Panc1 (cell line): Measurements from ENCODE around the gene RPP14. TPM values are rescaled to one million over a fixed set of nuclear protein-coding genes. Genes with fewer than 3 reads are reported as not detected.

ENCODE experiments used
- ATAC-seq: fragments of 200-7000 bp; cut with Tn5 transposase; 2 replicates; pipeline ENCODE4 v1.9.1; 2020; ENCODE audit warnings: mild to moderate bottlenecking, moderate library complexity
- BruUV-seq: library from RNA; stranded (reverse); fragments of 400-500 nt; replicated peaks from 2 replicates; lab custom pipeline; 2021; lab: Mats Ljungman, UMichigan
- CTCF ChIA-PET: fragments of 300-600 bp; sonication (Branson Sonifier 250); formaldehyde crosslinking; loops from one replicate; lab custom pipeline; 2022; ENCODE audit warnings: antibody characterized with exemption; lab: Charles Lee
- POLR2A ChIA-PET: fragments of 300-600 bp; sonication (Branson Sonifier 250); formaldehyde crosslinking; loops from one replicate; lab custom pipeline; 2022; ENCODE audit warnings: antibody characterized with exemption; lab: Charles Lee
- DNase-seq: peaks from one replicate; pipeline ENCODE4 v3.0.0-alpha.2; 2010; ENCODE audit warnings: low read depth, low spot score
- H3K27ac ChIP-seq: 2 replicates; pipeline ENCODE4 v1.5.1; 2011; ENCODE audit warnings: mild to moderate bottlenecking, low read length, inconsistent platforms
- H3K27me3 ChIP-seq: fragments of 200-500 bp; sonication (Bioruptor generic); 2 replicates; pipeline ENCODE4 v1.6.0; 2014; ENCODE audit warnings: low read length, inconsistent platforms; ENCODE audit not compliant: control insufficient read depth, insufficient read depth
- H3K36me3 ChIP-seq: fragments of 200-500 bp; sonication (Bioruptor generic); 2 replicates; pipeline ENCODE4 v1.5.1; 2014; ENCODE audit warnings: inconsistent platforms, mild to moderate bottlenecking, low read length, moderate library complexity; ENCODE audit not compliant: control insufficient read depth, insufficient read depth
- H3K4me1 ChIP-seq: 2 replicates; pipeline ENCODE4 v1.5.1; 2011; ENCODE audit warnings: inconsistent platforms, mild to moderate bottlenecking, low read length, moderate library complexity; ENCODE audit not compliant: control insufficient read depth, insufficient read depth
- H3K4me3 ChIP-seq, 2 experiments: 2 replicates each; pipeline ENCODE4 v1.5.1; 2011 to 2012; ENCODE audit warnings: low read depth in 2 of 2, low read length in 2 of 2, mild to moderate bottlenecking in 2 of 2, inconsistent platforms in 1 of 2, moderate library complexity in 1 of 2
- H3K9me3 ChIP-seq: fragments of 200-500 bp; sonication (Bioruptor generic); 2 replicates; pipeline ENCODE4 v1.5.1; 2014; ENCODE audit warnings: low read depth, mild to moderate bottlenecking, inconsistent platforms, low read length, moderate library complexity; ENCODE audit not compliant: control insufficient read depth, insufficient read depth
- POLR2AphosphoS5 ChIP-seq: IDR thresholded peaks from 2 replicates; pipeline ENCODE4 v1.6.1; 2012; ENCODE audit warnings: mild to moderate bottlenecking, low read depth, low read length, moderate library complexity
- SIN3A ChIP-seq: IDR thresholded peaks from 2 replicates; pipeline ENCODE4 v1.6.1; 2012; ENCODE audit warnings: low read depth, mild to moderate bottlenecking, low read length, moderate library complexity, borderline replicate concordance; ENCODE audit not compliant: insufficient read depth
- TCF7L2 ChIP-seq: IDR thresholded peaks from 2 replicates; pipeline ENCODE4 v1.6.1; 2011; ENCODE audit warnings: mild to moderate bottlenecking, low read depth, low read length, inconsistent platforms
- in situ Hi-C: cut with HindIII; loops from 2 replicates; pipeline ENCODE4 v1.10.0; 2016; ENCODE audit warnings: low sequenced_read_pairs, low pct_unique_long_range_greater_than_20kb
- intact Hi-C: fragments of 100-400 bp; cut with micrococcal nuclease; formaldehyde crosslinking; loops from one replicate; pipeline ENCODE4 v1.10.0; 2022; ENCODE audit not compliant: unreplicated experiment
- total RNA-seq: library from RNA; stranded (reverse); gene quantifications from one replicate; pipeline ENCODE4 v1.2.1, GENCODE V29; 2021; ENCODE audit not compliant: unreplicated experiment
- TF ChIP-seq, protein P1 (sequence below): fragments of 450-650 bp; IDR thresholded peaks from 2 replicates; pipeline ENCODE4 v1.5.1; 2017; ENCODE audit warnings: mild to moderate bottlenecking
- TF ChIP-seq, protein P2 (sequence below), 2 experiments: IDR thresholded peaks; 2 replicates each; pipeline ENCODE4 v1.6.1; 2011 to 2012; ENCODE audit warnings: low read depth in 2 of 2, control low read depth in 1 of 2, low read length in 1 of 2, mild to moderate bottlenecking in 1 of 2, moderate library complexity in 1 of 2; ENCODE audit not compliant: insufficient read depth in 1 of 2

Gene RPP14
- total RNA-seq, 1 experiment from 2014 or later = 16.4 TPM

DNA sequence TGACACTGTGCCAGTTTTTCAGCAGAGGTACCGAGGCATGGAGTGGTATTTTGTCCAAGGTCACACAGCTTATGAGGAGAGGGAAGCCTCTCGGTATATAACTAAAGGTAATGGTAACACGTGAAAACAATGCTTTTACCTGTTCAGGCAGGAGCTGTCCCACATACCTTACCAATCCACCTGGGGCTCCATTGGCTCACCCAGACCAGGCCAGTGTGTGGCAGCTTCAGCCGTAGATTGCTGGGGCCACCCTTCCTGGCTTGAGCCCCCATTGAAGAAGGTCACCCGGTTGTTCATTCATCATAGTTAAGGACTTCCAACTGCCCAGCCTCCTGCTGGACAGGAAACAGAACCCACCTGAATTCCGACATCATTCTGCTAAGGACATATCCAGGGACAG lies 9.2 kb upstream of the RPP14 start:
- no peak overlapping the region for H3K4me3 ChIP-seq
- intact Hi-C loops = no loop called here
- peaks cover 3% of the 10 kb centered on the region; the same call in 1 of the 2 replicates for H3K9me3 ChIP-seq
- ChIA-PET POLR2A (no interaction called here), CTCF (no interaction called here)
- DNase-seq (no peak), ATAC-seq (0 out of 2 replicates have a peak, but pooled peaks have one; percentile 6)
- in situ Hi-C loops = no loop called here
- H3K36me3 ChIP-seq = no peaks in the 10 kb centered on the region
- H3K27ac ChIP-seq = no peak overlapping the region
- no peaks in the 10 kb centered on the region for H3K27me3 ChIP-seq
- BruUV-seq = no TSS peak
- no peaks in the 10 kb centered on the region for H3K4me1 ChIP-seq
- no peak for TF ChIP-seq SIN3A
- TF ChIP-seq POLR2AphosphoS5 = no peak
- TF ChIP-seq, protein P1, sequence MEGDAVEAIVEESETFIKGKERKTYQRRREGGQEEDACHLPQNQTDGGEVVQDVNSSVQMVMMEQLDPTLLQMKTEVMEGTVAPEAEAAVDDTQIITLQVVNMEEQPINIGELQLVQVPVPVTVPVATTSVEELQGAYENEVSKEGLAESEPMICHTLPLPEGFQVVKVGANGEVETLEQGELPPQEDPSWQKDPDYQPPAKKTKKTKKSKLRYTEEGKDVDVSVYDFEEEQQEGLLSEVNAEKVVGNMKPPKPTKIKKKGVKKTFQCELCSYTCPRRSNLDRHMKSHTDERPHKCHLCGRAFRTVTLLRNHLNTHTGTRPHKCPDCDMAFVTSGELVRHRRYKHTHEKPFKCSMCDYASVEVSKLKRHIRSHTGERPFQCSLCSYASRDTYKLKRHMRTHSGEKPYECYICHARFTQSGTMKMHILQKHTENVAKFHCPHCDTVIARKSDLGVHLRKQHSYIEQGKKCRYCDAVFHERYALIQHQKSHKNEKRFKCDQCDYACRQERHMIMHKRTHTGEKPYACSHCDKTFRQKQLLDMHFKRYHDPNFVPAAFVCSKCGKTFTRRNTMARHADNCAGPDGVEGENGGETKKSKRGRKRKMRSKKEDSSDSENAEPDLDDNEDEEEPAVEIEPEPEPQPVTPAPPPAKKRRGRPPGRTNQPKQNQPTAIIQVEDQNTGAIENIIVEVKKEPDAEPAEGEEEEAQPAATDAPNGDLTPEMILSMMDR = no peak

DNA sequence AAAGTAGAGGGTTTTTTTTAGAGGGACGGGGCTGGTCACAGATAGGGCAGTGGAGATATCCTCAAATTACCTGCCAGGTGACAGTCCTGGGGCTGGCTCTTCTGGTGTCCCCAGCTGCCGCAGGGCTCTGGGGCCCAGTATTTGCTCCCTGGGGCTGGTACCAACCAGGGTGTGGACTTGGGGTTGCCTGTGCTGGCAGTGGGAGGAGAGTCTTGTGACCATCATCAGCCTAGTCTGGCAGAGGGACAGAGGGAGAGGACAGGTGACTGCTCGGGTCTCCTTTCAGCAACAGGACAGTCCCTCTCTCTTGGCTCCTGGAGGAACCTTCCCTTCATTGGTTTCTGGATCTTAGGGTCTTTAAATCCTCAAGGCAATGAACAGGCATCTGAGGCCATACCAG lies 7.9 kb upstream of the RPP14 start:
- TF ChIP-seq SIN3A (no peak), POLR2AphosphoS5 (no peak), TCF7L2 (no peak)
- TF ChIP-seq, protein P2, sequence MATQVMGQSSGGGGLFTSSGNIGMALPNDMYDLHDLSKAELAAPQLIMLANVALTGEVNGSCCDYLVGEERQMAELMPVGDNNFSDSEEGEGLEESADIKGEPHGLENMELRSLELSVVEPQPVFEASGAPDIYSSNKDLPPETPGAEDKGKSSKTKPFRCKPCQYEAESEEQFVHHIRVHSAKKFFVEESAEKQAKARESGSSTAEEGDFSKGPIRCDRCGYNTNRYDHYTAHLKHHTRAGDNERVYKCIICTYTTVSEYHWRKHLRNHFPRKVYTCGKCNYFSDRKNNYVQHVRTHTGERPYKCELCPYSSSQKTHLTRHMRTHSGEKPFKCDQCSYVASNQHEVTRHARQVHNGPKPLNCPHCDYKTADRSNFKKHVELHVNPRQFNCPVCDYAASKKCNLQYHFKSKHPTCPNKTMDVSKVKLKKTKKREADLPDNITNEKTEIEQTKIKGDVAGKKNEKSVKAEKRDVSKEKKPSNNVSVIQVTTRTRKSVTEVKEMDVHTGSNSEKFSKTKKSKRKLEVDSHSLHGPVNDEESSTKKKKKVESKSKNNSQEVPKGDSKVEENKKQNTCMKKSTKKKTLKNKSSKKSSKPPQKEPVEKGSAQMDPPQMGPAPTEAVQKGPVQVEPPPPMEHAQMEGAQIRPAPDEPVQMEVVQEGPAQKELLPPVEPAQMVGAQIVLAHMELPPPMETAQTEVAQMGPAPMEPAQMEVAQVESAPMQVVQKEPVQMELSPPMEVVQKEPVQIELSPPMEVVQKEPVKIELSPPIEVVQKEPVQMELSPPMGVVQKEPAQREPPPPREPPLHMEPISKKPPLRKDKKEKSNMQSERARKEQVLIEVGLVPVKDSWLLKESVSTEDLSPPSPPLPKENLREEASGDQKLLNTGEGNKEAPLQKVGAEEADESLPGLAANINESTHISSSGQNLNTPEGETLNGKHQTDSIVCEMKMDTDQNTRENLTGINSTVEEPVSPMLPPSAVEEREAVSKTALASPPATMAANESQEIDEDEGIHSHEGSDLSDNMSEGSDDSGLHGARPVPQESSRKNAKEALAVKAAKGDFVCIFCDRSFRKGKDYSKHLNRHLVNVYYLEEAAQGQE (IDR thresholded peaks at IDR 0.05; ENCODE audit: insufficient read depth in 1 of 2, low read depth in 2 of 2, low read length in 1 of 2) = no peak
- TF ChIP-seq, protein P1 = no peak
- ATAC-seq (no peak), DNase-seq (no peak)
- BruUV-seq = no TSS peak
- no peak overlapping the region for H3K4me3 ChIP-seq
- H3K4me1 ChIP-seq = no peaks in the 10 kb centered on the region
- no peaks in the 10 kb centered on the region for H3K36me3 ChIP-seq
- in situ Hi-C loops (no loop called here), intact Hi-C loops (no loop called here)
- peaks cover 5% of the 10 kb centered on the region; the same call in 1 of the 2 replicates for H3K9me3 ChIP-seq
- ChIA-PET CTCF (interaction anchor here (0.7 kb wide), 1 partner anchor 232 kb away, joined by 3 read pairs; no protein-coding TSS in a partner anchor), POLR2A (interaction anchor here (0.6 kb wide), 1 partner anchor 19 kb away, joined by 3 read pairs; no protein-coding TSS in a partner anchor)
- H3K27ac ChIP-seq = no peak overlapping the region
- no peaks in the 10 kb centered on the region for H3K27me3 ChIP-seq
